Stomach (tissue), 4 donors: Measurements from ENCODE around the gene LNP1.

Experiments used
- EP300 ChIP-seq: sonication (generic); formaldehyde crosslinking; IDR thresholded peaks from one replicate; pipeline ENCODE4 v1.6.1; 2017; ENCODE audit warnings: antibody characterized with exemption
- POLR2A ChIP-seq, 4 donors: fragments of 450-650 bp; IDR thresholded peaks; one replicate each; pipeline ENCODE4 v1.6.1; 2016; ENCODE audit warnings: antibody characterized with exemption in 4 of 4, control low read depth in 2 of 4, mild to moderate bottlenecking in 1 of 4, moderate library complexity in 1 of 4
- POLR2AphosphoS5 ChIP-seq, 3 donors: sonication (generic); formaldehyde crosslinking; IDR thresholded peaks; one replicate each; pipeline ENCODE4 v1.6.1; 2016; ENCODE audit warnings: antibody characterized with exemption in 3 of 3
- TF ChIP-seq, protein P1 (sequence below), 7 experiments: fragments of 450-650 bp in 4 of 7; fragments of 200-600 bp in 3 of 7; sonication (generic) in 3 of 7; IDR thresholded peaks; one replicate each; pipeline ENCODE4 v1.5.1; 2016 to 2019; ENCODE audit warnings: antibody characterized with exemption in 7 of 7, control low read depth in 2 of 7, mild to moderate bottlenecking in 1 of 7

GRCh38 chr3:100449214-100449613 lies 47.9 kb downstream of the LNP1 start:
- TF ChIP-seq POLR2AphosphoS5 (IDR thresholded peaks at IDR 0.05) (no peak), POLR2A (IDR thresholded peaks at IDR 0.05) (no peak), EP300 (no peak)
- TF ChIP-seq, protein P1, sequence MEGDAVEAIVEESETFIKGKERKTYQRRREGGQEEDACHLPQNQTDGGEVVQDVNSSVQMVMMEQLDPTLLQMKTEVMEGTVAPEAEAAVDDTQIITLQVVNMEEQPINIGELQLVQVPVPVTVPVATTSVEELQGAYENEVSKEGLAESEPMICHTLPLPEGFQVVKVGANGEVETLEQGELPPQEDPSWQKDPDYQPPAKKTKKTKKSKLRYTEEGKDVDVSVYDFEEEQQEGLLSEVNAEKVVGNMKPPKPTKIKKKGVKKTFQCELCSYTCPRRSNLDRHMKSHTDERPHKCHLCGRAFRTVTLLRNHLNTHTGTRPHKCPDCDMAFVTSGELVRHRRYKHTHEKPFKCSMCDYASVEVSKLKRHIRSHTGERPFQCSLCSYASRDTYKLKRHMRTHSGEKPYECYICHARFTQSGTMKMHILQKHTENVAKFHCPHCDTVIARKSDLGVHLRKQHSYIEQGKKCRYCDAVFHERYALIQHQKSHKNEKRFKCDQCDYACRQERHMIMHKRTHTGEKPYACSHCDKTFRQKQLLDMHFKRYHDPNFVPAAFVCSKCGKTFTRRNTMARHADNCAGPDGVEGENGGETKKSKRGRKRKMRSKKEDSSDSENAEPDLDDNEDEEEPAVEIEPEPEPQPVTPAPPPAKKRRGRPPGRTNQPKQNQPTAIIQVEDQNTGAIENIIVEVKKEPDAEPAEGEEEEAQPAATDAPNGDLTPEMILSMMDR (IDR thresholded peaks at IDR 0.05) = no peak
